HG02642 (cell line): ENCODE results near the gene SYNDIG1.

ENCODE experiments used
- ATAC-seq: cut with Tn5 transposase; IDR thresholded peaks from one replicate; pipeline ENCODE4 v1.9.1; 2021; ENCODE audit warnings: mild to moderate bottlenecking; ENCODE audit not compliant: unreplicated experiment, poor library complexity

SYNDIG1 gene

DNA sequence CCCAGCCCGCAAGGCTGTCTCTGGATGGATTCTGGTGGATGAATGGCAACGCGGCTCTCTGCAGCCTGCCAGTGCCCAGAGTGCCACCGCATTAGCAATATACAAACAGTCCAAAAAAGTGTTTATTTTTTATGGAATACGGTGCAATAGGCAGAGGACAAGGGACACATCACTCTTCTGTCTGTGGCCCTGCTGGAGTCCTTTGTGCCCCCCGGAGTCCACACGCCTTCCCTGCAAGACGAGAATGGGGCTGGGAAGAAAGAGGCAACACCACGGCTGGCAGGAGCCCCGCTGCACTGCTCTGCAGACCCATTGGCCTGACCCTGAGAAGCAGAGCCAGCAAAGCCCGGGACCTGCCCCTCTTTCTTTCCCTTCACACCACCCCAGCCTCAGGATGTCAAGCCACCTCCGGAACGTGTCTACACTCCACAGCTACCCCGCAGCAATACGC lies 196.3 kb downstream of the SYNDIG1 start:
- ATAC-seq: no peak

GRCh38 chr20:24667689-24668383 lies 198.4 kb downstream of the SYNDIG1 start:
- no peak for ATAC-seq

DNA sequence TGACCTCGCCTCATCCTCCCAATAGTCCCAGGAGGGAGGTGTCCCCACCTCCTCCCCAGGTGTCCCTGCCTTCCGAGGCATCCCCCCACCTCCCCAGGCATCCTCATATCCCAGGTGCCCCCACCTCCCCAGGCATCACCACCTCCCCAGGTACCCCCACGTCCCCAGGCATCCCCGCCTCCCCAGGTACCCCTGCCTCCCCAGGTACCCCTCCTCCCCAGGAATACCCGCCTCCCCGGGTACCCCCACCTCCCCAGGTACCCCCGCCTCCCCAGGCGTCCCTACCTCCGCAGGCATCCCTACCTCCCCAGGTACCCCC lies 198.9 kb downstream of the SYNDIG1 start:
- no peak for ATAC-seq

GRCh38 chr20:24668791-24669190 lies 199.4 kb downstream of the SYNDIG1 start:
- ATAC-seq: no peak

DNA sequence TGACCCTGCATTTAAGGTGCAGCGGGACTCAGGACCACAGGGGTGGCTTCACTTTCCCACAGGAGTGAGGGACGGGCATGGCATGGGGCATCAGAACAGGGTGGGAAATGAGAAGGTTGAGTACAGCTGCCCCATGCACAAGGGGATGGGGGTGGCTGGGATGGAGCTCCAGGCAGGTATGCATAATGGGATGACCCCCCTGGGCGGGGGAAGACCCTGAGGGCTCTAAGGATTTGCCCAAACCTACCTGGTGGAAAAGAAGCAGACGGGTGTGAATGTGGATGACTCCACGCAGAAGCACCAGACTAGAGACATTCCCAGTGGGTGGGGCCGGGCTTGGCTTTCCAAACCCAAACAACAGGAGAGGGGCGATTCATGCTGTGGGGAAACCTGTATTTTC lies 200.3 kb downstream of the SYNDIG1 start:
- no peak for ATAC-seq

DNA sequence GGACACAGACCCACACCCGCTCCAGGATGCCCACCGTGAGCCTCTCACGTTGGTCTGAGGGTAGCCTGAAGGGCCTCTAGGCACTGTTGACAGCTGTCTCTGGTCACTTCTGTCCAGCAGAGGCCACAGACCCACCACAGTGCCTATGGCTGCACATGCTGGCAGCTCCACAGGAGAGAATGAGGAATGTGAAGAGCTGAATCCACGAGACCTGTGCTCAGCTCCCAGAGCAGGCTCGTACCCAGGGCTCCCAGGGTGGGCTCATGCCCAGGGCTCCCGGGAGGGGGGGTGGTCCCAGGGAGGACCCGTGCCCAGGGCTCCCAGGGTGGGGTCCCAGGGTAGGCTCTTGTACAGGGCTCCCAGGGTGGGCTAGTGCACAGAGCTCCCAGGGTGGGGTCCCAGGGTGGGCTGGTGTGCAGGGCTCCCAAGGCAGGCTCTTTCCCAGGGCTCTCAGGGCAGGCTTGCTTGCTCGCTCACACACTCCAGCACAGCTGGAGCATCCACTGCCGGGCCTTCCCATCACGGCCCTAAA lies 201.0 kb downstream of the SYNDIG1 start:
- no peak for ATAC-seq

DNA sequence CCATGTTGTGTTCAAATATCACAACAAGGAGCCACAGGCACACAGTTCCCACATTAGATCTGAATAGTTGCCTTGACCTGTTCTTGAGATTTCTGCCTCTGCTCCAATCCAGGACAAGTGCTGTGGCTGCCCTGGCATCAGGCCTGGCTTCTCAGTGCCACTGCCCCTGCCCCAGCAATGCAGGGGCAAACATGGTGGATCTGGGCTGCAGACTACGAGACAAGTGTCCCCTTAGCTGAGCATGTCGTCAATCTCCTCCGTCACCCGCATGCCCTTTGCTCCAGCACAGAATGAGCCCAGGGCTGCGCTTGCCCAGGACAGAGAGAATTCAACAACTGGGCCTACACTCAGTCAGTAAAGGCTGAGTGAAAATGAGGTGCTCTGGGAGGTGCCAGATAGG lies 201.6 kb downstream of the SYNDIG1 start:
- no peak for ATAC-seq

GRCh38 chr20:24672181-24672880 lies 202.9 kb downstream of the SYNDIG1 start:
- ATAC-seq: no peak

DNA sequence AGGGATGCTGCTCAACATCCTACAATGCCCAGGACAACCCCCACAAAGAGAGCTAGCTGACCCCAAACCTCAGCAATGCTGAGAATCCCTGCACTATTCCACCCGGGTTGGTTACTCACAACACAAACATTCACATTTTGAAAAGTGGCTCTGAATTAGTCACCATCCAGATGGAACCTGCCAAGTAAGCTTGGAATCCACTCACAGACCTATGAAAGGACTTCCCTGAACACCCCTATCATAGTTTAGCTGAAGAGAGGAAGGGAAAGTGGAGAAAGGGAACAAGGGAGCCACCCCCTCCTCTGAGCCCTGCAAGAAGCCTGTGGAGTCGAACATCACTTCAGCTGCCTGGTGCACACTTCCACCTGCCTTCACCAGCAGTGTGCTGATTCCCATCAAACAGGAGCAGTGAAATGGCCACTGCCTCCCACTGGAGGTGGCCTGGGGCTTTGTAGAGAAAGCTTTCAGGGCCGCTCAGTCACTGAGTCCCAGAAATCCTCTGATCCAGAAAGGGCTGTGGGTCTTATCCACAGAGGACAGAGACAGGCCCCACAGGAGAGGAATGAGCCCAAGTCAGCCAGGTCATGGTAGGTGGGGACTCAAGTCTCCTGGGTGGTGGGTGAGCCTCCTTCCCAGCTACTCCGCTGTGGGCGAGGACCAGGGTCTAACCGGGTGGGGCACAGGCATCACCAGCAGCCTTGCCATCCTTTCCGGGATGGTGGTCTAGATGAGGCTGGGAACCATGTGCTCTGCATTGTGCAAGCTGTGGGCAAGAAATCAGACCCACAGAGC lies 203.7 kb downstream of the SYNDIG1 start:
- ATAC-seq: no peak

GRCh38 chr20:24673678-24674570 lies 204.5 kb downstream of the SYNDIG1 start:
- no peak for ATAC-seq

- ATAC-seq: no peak
Observed at GRCh38 chr20:24674921-24675605, 205.6 kb downstream of the SYNDIG1 start.

DNA sequence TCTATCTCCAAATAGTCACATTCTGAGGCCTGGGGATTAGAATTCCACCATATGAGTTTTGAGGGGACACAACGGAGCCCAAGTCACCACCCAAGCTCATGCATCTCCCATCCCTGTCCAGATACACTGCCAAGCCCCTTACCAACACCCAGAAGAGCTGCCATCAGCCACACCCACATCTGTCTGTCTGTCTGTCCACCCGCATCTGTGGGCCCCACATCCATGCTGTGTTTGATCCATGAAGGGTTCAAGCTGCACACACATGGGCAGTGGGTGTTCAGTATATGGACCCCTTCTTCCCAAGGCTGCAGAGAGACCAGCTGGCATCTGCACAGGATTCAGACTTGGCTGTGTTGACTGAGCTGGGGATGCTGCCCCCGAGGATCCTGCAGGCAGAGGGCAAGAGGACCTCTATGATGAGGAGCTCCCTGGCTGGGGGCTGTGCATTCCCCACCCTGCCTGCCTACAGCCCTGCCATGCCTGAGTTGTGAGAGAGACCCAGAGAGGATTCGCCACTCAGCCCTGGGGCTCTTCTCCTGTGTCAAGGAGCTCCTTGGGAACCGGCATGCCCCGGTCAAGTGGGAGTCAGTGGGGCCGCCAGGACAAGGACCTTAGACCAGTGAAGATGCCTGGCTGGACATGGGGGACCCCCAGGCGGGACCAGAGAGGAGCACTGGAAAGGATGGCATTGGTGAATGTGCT lies 206.4 kb downstream of the SYNDIG1 start:
- no peak for ATAC-seq

GRCh38 chr20:24676353-24676977 lies 207.0 kb downstream of the SYNDIG1 start:
- no peak for ATAC-seq

DNA sequence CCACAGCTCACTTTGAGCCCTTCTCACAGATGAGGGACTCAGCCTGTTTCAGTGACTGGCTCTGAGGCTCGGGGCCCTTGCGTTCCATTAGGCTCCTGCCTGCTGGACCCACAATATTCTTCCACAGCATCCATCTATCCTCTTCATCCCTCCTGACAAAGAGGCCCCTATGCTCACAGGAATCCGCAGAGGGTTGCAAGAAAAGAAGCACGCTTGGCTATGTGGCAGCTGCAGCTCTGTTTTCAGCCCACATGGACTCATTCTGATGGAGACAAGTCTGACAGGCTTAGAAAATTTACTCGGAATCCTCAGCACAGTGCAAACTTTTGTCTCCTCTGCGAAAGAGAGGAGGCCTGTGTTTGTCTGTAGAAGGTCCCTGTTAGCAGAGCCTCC lies 207.5 kb downstream of the SYNDIG1 start:
- no peak for ATAC-seq

GRCh38 chr20:24677626-24678315 lies 208.3 kb downstream of the SYNDIG1 start:
- ATAC-seq: no peak

- ATAC-seq: no peak
Observed at GRCh38 chr20:24678351-24679106, 209.1 kb downstream of the SYNDIG1 start.

DNA sequence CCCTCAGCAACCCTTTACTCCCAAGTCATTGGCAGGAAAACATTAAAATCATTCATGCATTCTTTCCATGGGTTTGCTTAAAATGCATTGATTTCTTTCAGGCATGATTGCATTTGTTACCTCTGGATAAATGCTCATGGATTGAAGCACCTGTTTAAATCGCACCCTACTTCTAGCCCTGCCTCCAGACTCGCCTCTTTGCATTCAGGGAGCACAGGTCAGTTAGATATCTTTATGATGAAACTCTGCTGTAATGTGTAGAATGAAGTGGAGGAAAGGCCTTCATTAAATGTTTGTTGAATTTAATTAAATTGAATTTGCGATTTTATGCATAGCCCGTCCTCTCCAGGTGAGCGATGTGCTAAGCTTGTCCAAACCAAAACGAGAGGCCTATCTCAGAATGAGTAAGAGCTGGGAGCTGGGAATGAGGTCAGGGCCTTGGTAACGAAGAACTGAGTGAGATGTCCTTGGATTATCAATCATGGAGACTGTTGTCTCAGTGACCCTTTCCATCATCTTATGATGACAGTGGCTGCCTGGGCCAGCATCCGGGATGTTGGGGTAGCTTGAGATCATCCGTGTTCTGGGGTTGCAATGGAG lies 210.1 kb downstream of the SYNDIG1 start:
- no peak for ATAC-seq
